Measurements from ENCODE around the gene YJEFN3.

DNA sequence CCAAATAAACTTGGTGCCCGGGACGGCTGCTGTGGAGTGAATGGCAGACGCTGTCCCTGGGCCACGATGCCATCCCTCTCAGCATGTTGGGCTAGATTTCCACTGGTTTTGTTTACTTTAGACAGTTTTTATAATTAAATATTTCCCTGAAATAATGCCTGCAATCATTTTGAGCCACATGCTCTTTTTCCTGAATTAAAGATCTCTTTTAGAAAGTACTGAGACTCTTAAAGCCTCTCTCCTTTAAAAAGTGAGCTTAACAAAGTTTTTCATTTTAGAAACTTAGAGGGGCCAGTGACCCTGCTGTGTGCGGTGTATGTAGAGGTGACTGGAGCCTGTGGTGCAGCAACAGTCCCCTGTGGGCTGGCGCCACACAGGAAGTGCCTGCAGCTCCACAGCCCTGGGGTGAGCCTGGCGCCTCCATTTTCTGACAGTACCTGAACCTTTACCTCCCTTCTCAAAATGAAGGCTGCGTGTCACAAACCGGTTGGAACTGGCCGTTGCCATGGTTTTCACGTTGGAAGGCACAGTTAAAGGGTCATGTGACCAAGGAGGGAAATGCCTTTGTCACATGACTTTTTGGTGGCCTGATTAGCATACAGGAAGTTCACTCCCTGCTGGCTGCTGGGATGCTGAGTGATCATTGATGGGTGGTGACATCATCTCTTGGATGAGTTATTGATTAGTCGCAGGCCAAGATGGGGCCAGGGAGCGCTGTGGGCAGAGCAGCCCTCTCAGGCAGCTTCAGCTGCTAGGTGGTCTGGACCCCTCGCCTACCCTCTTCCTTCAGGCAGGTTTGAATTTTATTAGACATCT, 39.6 kb upstream of the YJEFN3 start:
- TF ChIP-seq, protein P1, sequence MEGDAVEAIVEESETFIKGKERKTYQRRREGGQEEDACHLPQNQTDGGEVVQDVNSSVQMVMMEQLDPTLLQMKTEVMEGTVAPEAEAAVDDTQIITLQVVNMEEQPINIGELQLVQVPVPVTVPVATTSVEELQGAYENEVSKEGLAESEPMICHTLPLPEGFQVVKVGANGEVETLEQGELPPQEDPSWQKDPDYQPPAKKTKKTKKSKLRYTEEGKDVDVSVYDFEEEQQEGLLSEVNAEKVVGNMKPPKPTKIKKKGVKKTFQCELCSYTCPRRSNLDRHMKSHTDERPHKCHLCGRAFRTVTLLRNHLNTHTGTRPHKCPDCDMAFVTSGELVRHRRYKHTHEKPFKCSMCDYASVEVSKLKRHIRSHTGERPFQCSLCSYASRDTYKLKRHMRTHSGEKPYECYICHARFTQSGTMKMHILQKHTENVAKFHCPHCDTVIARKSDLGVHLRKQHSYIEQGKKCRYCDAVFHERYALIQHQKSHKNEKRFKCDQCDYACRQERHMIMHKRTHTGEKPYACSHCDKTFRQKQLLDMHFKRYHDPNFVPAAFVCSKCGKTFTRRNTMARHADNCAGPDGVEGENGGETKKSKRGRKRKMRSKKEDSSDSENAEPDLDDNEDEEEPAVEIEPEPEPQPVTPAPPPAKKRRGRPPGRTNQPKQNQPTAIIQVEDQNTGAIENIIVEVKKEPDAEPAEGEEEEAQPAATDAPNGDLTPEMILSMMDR (IDR thresholded peaks at IDR 0.05 in 4 of 5, conservative IDR thresholded peaks at IDR 0.05 in 1 of 5): no peak
- TF ChIP-seq POLR2A (IDR thresholded peaks at IDR 0.05): no peak
